ENCODE measurements around the gene RSKR. TPM values are rescaled to one million over a fixed set of nuclear protein-coding genes. Genes with fewer than 3 reads are reported as not detected.

RSKR gene
- total and polyA plus RNA-seq, 9 of the 15 experiments (the other 6 are each of a cell fraction or from before 2014, with no cell fraction given) = 1.4 to 42.3 (median 16.2) TPM

DNA sequence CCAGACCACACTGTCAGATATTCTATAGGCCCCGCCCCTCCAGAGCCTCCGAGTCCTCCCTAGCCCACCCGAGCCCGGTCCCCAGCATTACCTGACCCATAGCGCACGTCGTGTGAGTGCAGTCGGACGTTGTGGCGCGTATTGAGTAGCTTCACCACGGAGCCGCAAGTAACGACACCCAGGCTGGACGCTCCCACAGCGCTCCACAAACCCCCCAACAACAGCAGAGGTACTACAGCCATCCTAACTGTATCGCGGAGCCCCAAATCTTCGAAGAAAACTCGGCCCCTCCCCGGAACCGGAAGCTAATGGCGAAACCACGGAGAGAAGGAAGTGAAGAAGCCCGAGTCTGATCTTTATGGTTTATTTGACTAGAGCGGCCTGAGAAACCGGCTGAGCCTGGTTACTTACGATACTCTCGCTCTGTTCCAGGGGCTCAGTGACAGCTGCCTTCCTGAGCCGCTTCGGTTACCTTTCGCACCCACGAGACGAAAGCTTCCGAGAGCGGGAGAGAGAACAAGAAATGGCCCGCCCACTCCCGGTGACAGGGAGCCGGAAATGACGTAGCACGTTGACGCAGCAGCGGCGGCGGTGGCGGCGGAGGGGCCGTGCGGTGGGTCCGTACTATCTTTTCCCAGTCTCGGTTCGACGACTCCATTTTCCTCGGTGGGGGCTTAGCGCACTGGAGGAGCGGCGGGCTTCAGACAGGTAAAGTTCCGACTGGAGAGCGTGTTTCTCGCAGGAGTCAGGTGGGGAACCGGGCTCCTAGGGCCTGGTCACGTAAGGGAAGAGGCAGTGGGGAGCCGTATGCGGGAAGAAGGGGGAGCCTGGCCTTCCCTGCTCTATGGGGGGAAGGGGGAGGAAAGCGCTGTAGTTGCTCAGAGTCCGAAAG, 47.9 kb upstream of the RSKR start, which contains the start of the genes SDF2 and SUPT6H (continued):
- TF ChIP-seq, protein P1, sequence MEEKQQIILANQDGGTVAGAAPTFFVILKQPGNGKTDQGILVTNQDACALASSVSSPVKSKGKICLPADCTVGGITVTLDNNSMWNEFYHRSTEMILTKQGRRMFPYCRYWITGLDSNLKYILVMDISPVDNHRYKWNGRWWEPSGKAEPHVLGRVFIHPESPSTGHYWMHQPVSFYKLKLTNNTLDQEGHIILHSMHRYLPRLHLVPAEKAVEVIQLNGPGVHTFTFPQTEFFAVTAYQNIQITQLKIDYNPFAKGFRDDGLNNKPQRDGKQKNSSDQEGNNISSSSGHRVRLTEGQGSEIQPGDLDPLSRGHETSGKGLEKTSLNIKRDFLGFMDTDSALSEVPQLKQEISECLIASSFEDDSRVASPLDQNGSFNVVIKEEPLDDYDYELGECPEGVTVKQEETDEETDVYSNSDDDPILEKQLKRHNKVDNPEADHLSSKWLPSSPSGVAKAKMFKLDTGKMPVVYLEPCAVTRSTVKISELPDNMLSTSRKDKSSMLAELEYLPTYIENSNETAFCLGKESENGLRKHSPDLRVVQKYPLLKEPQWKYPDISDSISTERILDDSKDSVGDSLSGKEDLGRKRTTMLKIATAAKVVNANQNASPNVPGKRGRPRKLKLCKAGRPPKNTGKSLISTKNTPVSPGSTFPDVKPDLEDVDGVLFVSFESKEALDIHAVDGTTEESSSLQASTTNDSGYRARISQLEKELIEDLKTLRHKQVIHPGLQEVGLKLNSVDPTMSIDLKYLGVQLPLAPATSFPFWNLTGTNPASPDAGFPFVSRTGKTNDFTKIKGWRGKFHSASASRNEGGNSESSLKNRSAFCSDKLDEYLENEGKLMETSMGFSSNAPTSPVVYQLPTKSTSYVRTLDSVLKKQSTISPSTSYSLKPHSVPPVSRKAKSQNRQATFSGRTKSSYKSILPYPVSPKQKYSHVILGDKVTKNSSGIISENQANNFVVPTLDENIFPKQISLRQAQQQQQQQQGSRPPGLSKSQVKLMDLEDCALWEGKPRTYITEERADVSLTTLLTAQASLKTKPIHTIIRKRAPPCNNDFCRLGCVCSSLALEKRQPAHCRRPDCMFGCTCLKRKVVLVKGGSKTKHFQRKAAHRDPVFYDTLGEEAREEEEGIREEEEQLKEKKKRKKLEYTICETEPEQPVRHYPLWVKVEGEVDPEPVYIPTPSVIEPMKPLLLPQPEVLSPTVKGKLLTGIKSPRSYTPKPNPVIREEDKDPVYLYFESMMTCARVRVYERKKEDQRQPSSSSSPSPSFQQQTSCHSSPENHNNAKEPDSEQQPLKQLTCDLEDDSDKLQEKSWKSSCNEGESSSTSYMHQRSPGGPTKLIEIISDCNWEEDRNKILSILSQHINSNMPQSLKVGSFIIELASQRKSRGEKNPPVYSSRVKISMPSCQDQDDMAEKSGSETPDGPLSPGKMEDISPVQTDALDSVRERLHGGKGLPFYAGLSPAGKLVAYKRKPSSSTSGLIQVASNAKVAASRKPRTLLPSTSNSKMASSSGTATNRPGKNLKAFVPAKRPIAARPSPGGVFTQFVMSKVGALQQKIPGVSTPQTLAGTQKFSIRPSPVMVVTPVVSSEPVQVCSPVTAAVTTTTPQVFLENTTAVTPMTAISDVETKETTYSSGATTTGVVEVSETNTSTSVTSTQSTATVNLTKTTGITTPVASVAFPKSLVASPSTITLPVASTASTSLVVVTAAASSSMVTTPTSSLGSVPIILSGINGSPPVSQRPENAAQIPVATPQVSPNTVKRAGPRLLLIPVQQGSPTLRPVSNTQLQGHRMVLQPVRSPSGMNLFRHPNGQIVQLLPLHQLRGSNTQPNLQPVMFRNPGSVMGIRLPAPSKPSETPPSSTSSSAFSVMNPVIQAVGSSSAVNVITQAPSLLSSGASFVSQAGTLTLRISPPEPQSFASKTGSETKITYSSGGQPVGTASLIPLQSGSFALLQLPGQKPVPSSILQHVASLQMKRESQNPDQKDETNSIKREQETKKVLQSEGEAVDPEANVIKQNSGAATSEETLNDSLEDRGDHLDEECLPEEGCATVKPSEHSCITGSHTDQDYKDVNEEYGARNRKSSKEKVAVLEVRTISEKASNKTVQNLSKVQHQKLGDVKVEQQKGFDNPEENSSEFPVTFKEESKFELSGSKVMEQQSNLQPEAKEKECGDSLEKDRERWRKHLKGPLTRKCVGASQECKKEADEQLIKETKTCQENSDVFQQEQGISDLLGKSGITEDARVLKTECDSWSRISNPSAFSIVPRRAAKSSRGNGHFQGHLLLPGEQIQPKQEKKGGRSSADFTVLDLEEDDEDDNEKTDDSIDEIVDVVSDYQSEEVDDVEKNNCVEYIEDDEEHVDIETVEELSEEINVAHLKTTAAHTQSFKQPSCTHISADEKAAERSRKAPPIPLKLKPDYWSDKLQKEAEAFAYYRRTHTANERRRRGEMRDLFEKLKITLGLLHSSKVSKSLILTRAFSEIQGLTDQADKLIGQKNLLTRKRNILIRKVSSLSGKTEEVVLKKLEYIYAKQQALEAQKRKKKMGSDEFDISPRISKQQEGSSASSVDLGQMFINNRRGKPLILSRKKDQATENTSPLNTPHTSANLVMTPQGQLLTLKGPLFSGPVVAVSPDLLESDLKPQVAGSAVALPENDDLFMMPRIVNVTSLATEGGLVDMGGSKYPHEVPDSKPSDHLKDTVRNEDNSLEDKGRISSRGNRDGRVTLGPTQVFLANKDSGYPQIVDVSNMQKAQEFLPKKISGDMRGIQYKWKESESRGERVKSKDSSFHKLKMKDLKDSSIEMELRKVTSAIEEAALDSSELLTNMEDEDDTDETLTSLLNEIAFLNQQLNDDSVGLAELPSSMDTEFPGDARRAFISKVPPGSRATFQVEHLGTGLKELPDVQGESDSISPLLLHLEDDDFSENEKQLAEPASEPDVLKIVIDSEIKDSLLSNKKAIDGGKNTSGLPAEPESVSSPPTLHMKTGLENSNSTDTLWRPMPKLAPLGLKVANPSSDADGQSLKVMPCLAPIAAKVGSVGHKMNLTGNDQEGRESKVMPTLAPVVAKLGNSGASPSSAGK (IDR thresholded peaks at IDR 0.05) = peak; percentile 66; the same call in 1 of the 2 replicates
- TF ChIP-seq SRSF3 (IDR thresholded peaks at IDR 0.05; ENCODE audit: insufficient read depth, low read length) = 0 out of 2 replicates have a peak, but pooled peaks have one; percentile 12
- peak; percentile 46 for TF ChIP-seq MEIS2 (IDR thresholded peaks at IDR 0.05; ENCODE audit: partially characterized antibody)
- no peak for TF ChIP-seq TEAD4 (IDR thresholded peaks at IDR 0.05; ENCODE audit: low read length)
- TF ChIP-seq TEAD4 (CRISPR knock-in tag; IDR thresholded peaks at IDR 0.05; ENCODE audit: borderline replicate concordance) = no peak
- peak; percentile 77 for TF ChIP-seq HDAC2 (IDR thresholded peaks at IDR 0.05)
- no peak for TF ChIP-seq ZNF75A (CRISPR knock-in tag; IDR thresholded peaks at IDR 0.05)
- peak; percentile 77 for TF ChIP-seq NR2C1 (IDR thresholded peaks at IDR 0.05)
- peak; percentile 48 for TF ChIP-seq NR2C1 (tag; IDR thresholded peaks at IDR 0.05)
- TF ChIP-seq, protein P2, sequence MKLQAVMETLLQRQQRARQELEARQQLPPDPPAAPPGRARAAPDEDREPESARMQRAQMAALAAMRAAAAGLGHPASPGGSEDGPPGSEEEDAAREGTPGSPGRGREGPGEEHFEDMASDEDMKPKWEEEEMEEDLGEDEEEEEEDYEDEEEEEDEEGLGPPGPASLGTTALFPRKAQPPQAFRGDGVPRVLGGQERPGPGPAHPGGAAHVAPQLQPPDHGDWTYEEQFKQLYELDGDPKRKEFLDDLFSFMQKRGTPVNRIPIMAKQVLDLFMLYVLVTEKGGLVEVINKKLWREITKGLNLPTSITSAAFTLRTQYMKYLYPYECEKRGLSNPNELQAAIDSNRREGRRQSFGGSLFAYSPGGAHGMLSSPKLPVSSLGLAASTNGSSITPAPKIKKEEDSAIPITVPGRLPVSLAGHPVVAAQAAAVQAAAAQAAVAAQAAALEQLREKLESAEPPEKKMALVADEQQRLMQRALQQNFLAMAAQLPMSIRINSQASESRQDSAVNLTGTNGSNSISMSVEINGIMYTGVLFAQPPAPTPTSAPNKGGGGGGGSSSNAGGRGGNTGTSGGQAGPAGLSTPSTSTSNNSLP (IDR thresholded peaks at IDR 0.05; ENCODE audit: borderline replicate concordance, low read depth, low read length) = no peak
- TF ChIP-seq ZNF668 (CRISPR knock-in tag; IDR thresholded peaks at IDR 0.05) = no peak
- TF ChIP-seq GTF2A2 (tag; IDR thresholded peaks at IDR 0.05) = no peak
- TF ChIP-seq ZSCAN29 (IDR thresholded peaks at IDR 0.05) = peak; percentile 83; the same call in 1 of the 2 replicates
- TF ChIP-seq POLR2AphosphoS5 (IDR thresholded peaks at IDR 0.05; ENCODE audit: control insufficient read depth, insufficient read depth, low read depth, low read length) = peak; percentile 85

Data from K562 (cell line).